GM18861 (cell line): Measurements from ENCODE around the gene RAB3GAP2.
"Not testable (repeated sequence)": the region's sequence is repeated elsewhere in the genome, so short reads cannot be mapped to it uniquely, and the experiment has no call there.

Experiments used
- ATAC-seq: cut with Tn5 transposase; IDR thresholded peaks from one replicate; pipeline ENCODE4 v1.9.1; 2021; ENCODE audit not compliant: unreplicated experiment

The RAB3GAP2 gene

GRCh38 chr1:220272047-220272840, at the start of gene RAB3GAP2:
Gene RAB3GAP2, minus strand, starts transcription at chr1:220272453. Its CDS starts 116 bp downstream, at chr1:220272337.
- peak; percentile 96 for ATAC-seq

GRCh38 chr1:220321758-220322157, 49.5 kb upstream of the RAB3GAP2 start:
- ATAC-seq = no peak

DNA sequence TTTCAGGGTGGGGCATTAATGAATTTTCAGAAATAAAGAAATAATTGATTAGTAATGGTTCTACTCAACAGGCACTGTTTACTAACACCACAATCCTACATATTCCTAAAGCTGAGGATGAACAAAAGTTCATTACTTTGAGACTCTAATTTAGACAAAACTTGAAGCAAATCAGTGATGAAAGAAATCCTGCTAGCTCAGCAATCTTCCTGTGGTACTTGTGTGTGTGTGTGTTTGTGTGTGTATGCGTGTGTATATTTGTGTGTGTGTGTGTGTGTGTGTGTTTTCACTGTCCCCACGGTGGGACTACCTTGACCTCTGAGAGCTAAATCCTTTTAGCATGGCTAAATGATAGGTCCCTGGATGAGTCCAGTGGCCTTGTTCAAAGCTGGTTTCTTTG, 48.5 kb upstream of the RAB3GAP2 start:
- no peak for ATAC-seq

- no peak for ATAC-seq
Measured at GRCh38 chr1:220318673-220319072, 46.4 kb upstream of the RAB3GAP2 start.

GRCh38 chr1:220317161-220317560, 44.9 kb upstream of the RAB3GAP2 start:
- no peak for ATAC-seq

DNA sequence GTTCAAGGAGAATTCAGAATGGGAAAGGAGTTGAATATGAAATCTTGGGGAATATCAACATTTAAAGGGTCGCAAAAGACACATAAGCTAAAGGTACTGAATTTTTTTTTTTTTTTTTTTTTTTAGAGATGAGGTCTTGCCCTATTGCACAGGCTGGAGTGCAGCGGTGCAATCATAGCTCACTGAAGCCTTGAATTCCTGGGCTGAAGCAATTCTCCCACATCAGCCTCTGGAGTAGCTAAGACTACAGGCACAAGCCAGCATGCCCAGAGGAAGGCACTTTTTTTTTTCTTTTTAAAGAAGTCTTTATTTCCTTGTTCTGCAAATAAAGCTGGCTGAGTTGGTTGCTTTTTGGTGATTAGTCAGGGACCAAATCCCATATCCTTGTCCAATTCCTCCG, 44.1 kb upstream of the RAB3GAP2 start:
- no peak for ATAC-seq

- ATAC-seq = no peak
Measured at GRCh38 chr1:220315070-220315839, 43.0 kb upstream of the RAB3GAP2 start.

DNA sequence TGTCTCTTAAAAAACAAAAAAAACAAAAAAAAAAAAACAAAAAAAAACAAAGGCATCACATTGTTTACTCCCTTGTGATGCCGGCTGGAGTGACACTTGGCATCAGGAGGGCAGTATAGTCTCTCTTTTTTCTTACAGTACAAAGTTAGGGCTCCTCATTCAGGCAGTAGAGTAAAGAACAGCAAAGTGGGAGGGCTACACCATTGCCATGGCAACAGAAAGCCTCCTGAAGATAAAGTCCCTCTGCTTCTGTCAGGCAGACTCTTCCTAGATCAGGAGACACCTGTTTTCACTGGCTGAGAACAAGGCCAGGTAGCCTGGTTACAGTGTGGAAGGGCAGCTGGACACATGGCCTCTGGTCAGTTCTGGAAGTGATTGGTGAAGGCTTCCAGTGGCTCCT, 41.3 kb upstream of the RAB3GAP2 start:
- ATAC-seq = no peak

- not testable (repeated sequence) for ATAC-seq
Measured at GRCh38 chr1:220310147-220310546, 37.9 kb upstream of the RAB3GAP2 start.

DNA sequence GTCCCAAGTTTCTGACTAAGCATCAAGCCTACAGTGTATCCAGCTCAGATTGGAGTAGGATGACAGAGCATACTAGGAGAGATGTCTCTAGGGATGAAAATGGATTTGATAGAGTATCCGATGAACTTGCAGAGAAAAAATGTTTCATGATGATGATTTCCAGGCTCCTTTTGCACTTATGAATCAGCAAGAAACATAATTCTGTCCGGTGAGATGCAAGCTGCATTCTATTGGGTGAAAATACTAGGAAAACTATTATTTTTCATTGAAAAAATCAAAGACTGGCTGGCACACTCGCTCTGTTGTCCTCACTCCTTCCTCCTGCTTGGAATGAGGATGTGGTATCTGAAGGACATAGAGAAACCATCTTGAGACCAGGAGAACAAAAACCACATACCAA, 35.4 kb upstream of the RAB3GAP2 start:
- no peak for ATAC-seq

DNA sequence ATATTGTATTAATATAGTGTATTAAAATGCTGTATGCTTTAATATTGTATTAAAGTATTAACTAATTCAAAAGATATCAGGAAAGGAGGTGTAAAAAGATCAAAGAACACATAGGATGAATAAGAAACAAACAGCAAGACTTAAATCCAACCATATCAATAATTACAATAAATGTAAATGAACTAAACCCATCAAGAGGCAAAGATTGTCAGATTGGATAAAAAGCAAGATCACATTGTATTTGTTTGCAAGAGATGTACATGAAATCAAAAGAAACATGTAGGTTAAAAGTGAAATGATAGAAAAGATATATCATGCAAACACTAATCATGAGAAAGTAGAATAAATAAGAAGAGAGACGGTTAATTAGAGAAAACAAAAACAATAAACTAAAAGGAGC, 34.1 kb upstream of the RAB3GAP2 start:
- ATAC-seq = no peak

DNA sequence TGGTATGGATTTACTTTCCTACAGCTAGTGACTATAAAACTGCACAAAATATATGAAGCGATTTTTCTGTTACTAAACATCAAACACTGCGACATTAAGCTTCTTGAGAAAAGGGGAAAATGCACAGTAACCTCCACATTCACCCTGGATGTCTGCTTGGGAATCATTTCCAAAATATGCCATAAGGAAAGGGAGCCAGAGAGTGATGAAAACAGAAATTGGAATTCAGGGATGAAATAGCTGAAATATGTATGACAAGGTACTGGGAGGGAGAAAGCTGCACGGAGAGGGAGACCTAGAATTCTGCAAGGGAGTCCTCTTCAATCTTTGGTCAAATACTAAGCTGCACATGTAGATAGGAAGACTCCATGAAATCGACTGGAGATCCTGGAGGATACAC, 31.6 kb upstream of the RAB3GAP2 start:
- no peak for ATAC-seq

GRCh38 chr1:220301630-220302029, 29.4 kb upstream of the RAB3GAP2 start:
- ATAC-seq = no peak

DNA sequence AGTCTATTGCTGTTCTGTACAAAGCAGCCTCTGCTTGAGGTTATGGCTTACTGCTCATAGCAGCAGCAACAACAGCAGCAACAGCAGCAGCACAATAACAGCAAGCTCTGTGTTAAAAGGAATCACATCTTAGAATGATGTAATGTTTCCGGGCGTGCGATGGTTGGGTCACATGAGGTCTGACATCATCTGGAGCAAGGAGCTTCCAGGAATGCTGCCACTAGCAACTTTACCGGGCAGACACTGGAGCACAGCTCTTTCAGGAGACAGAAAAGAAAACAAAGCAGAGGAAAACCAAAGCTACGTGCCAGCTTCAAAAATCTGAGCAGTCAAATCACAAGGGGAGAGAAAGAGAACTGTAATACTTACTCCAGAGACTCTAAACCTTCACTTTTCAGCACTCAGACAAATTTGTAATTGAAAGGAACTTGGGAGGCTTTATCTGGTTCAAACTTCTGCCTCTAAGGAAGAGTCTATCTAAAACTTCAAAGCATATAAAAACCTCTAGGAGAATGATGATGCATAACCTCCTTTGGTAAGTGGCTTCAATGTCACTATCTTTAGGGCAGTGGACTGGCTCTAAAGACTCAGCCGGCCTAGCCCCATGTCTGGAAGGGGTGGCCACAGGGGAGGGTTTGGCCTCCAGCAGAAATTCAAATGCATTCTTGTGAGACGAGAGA, 28.3 kb upstream of the RAB3GAP2 start:
- ATAC-seq = no peak

DNA sequence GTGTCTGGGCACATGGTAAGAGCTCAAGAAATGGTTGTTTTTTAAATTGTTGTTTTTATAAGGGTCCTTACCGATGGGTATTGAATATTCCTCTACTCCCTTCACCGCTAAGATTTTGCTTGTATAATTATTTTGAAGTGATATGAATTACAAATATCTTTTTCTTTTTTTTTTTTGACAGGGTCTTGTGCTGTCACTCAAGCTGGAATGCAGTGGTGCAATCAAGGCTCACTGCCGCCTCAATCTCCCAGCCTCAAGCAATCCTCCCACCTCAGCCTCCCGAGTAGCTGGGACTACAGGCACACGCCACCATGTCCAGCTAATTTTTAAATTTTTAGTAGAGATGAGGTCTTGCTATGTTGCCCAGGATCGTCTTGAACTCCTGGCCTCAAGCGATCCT, 27.1 kb upstream of the RAB3GAP2 start:
- no peak for ATAC-seq

DNA sequence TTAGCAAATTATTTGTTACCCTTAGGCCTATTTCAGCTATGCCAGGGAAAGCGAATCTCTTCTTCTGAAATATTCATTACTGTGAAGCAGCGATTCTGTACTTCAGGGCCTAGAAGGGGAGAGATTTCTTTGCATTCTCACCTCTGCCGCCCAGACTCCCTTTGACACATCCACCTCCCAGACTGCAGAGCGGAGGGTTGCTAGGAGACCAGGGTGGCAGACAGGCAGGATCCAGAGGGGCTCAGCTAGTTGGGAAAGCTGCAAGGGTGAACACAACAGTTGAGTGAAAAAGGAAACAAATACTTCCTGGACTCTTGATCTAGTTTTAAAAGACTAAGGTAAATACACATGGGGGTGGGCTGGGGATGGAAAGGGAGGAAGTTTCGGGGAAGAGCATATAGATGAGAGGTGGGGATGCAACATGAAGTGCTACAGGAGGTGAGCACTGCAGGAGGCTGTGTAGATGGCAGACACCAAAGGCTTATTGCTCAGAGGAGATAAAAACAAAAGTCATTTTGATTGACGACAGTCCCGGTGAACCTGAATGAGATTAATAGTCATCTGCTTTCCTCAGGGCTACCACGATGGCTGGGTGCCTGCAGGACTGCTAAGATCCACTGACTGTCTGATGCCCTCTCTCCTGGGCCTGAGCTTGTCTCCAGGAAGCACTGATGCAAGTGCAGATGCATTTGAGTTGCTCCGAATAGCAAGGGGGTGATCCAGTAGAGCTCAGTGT, 26.4 kb upstream of the RAB3GAP2 start:
- ATAC-seq = no peak

- no peak for ATAC-seq
Measured at GRCh38 chr1:220296981-220297380, 24.7 kb upstream of the RAB3GAP2 start.

DNA sequence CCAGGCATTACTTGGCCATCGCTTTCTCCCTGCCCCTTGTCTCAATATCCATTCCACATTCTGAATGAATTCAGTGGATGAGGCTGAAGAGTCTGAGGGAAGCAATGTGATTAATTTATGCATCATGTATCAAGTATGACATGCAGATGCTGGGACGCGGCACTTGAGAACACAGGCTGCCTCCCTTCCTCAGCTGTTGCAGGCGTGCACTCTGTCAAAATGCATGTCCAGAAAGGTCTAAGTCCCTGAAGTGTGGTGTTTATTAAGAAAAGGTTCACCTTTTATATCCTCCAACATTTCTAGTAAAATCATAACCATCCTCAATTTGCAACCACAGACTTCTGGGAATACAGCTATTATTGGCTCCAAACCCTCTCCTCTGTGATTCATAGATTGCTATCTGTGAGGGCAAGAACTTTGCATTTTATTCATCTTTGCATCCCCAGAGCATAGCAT, 22.6 kb upstream of the RAB3GAP2 start:
- ATAC-seq = no peak

DNA sequence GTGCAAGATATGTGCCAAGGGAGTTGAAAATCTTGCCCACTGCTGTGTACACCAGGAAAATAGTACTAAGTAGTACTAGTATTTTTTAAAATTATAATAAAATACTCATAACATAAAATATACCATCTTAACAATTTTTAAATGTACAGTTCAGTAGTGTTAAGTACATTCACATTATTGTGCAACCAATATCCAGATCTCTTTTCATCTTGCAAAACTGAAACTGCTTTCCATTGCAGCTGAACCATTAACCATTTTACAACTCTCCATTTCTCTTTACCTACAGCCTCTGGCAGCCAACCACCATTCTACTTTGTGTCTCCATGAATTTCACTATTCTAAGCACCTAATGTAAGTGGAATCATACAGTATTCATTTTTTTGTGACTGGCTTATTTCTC, 19.3 kb upstream of the RAB3GAP2 start:
- no peak for ATAC-seq

DNA sequence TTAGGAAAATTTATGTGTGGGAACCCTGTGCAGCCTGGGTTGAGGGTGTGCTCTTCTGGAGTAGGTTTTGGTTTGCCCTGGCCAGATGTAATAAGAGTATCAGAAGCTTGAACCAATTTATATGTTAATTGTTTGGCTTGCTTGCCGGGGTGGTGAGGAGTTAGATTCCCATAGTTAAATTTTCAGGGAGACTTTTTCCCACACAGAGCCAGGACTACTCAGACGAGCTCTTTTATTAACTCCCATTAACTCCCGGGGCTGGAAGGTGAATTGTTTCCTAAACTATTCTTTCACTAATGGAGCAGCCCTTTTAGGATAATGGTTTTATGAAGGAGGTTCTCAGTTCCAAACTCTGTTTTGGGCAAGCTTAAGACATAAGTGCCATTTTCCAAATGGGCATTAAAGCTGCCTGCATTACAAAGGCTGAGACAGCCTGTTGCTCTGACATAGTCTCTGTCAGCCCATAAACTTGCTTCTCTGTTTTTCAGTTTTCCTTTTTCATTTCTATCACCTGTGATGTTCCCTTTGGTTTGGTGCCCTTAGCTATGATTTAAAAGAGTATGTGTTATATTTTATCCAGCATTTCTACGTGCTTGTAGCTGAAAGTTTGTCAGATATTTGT, 18.0 kb upstream of the RAB3GAP2 start:
- no peak for ATAC-seq

DNA sequence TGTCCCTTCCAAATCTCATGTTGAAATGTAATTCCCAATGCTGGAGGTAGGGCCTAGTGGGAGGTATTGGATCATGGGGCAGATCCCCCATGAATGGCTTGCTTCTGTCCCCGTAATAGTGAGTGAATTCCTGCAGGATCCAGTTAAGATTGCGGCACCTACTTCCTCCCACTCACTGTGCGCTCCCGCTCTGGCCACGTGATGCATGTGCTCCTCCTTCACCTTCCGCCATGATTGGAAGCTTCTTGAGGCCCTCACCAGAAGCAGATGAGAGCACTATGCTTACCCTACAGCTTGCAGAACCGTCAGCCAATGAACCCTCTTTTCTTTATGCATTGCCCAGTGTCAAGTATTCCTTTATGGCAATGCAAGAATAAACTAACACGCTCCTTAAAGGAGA, 14.9 kb upstream of the RAB3GAP2 start:
- ATAC-seq = no peak
